Fibroblast of pulmonary artery (primary cell): ENCODE data around the gene TAF11.

Experiments
- DNase-seq: peaks from one replicate; pipeline ENCODE4 v3.0.0-alpha.2; 2010; ENCODE audit warnings: low read depth
- H3K4me3 ChIP-seq: replicated peaks from 2 replicates; pipeline ENCODE4 v1.5.1; 2011; ENCODE audit warnings: low read depth, mild to moderate bottlenecking, control low read depth, low read length, moderate library complexity
- CTCF ChIP-seq: IDR thresholded peaks from 2 replicates; pipeline ENCODE4 v1.5.1; 2011; ENCODE audit warnings: mild to moderate bottlenecking, control low read depth, low read length, inconsistent platforms; ENCODE audit errors: missing control alignments

The TAF11 gene

GRCh38 chr6:34916348-34916967, 28.6 kb upstream of the TAF11 start:
- DNase-seq, result no peak
- no peak for TF ChIP-seq CTCF
- H3K4me3 ChIP-seq, result no peak overlapping the region

DNA sequence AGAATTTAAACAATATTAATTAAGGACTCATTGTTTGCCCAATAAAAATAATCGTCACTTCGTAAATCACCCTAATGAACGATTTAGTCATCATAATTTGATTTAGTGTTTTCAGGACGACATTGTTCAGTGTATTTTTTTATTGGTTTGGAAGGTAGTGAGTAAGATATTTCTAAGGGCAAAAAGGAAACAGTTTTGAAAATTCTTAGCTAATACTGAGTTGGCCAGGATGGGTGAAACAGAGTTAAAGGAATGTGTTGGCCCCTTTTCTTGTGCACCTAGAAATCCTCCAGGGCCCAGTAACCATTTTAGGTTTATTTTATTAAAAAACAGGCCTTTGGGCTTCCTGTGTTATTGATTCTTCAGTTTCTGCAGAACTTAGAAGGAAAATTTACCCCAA, 26.5 kb upstream of the TAF11 start:
- H3K4me3 ChIP-seq, result no peak overlapping the region
- no peak for TF ChIP-seq CTCF
- DNase-seq, result no peak

- no peak overlapping the region for H3K4me3 ChIP-seq
- DNase-seq, result peak; percentile 60
- TF ChIP-seq CTCF, result no peak
Measured at GRCh38 chr6:34912715-34913464, 25.0 kb upstream of the TAF11 start.

GRCh38 chr6:34911822-34912221, 24.0 kb upstream of the TAF11 start:
- no peak overlapping the region for H3K4me3 ChIP-seq
- DNase-seq, result no peak
- TF ChIP-seq CTCF, result no peak

DNA sequence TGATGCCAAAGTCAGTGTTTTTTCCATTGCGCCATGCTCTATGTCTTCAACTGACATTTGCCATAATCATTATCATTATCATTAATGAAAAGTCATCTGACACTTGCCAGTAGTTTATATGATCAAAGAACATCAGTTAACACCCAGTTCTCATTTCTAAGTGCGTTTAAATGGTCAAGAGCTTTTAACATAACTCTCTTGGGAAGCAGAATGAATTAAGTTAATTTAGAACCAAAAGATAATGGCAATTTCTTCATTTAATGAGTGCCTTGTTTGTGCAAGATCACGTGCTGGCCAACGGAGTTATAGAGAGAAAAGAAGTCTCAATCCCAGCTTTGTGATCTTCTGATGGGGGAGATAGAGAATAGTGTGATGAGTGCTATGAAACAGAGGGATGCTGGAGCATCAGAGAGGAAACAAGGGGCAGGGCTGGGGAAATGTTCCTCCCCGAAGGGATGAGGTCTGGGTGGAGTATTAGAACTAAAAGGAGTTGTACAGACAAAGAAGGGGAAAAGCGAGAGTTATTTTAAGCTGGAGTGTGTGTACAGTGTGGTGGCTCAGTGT, 21.6 kb upstream of the TAF11 start:
- TF ChIP-seq CTCF, result no peak
- DNase-seq, result no peak
- no peak overlapping the region for H3K4me3 ChIP-seq

- TF ChIP-seq CTCF, result no peak
- no peak for DNase-seq
- no peak overlapping the region for H3K4me3 ChIP-seq
Measured at GRCh38 chr6:34908194-34908593, 20.4 kb upstream of the TAF11 start.

- H3K4me3 ChIP-seq, result no peak overlapping the region
- DNase-seq, result no peak
- no peak for TF ChIP-seq CTCF
Measured at GRCh38 chr6:34906826-34907225, 19.0 kb upstream of the TAF11 start.
